Measurements from ENCODE around the gene MMP24. TPM values are rescaled to one million over a fixed set of nuclear protein-coding genes. Genes with fewer than 3 reads are reported as not detected.

MMP24 gene
- total RNA-seq, 1 experiment from 2014 or later, result 0.91 TPM

GRCh38 chr20:35291654-35292503 is 65.4 kb downstream of the MMP24 start, which contains the start of gene FAM83C:
Gene FAM83C, minus strand, starts transcription at chr20:35292425. Its CDS starts 121 bp downstream, at chr20:35292304.
- Histone ChIP-seq H3K79me2 (ENCODE audit: low read length) (no peaks in the 10 kb centered on the region), H3K9me2 (replicated peaks; ENCODE audit: low read length) (no peaks in the 10 kb centered on the region), H3K4me1 (ENCODE audit: insufficient read depth, low read length) (no peaks in the 10 kb centered on the region), H2AFZ (ENCODE audit: low read length) (no peak within 1 kb of the TSS), H3K27me3 (ENCODE audit: low read length) (no peaks in the 10 kb centered on the region), H3K27ac (ENCODE audit: low read length) (no peak within 1 kb of the TSS), H3K9ac (ENCODE audit: low read length) (no peak within 1 kb of the TSS), H3F3A (ENCODE audit: low read length, unreplicated experiment) (no peaks in the 10 kb centered on the region), H3K9me3 (ENCODE audit: low read length) (no peaks in the 10 kb centered on the region), H3K4me2 (ENCODE audit: low read length) (no peak within 1 kb of the TSS), H3K36me3 (ENCODE audit: low read depth, low read length) (no peaks in the 10 kb centered on the region), H4K20me1 (ENCODE audit: low read length) (no peaks in the 10 kb centered on the region), H3K4me3 (ENCODE audit: low read length) (no peak within 1 kb of the TSS)
- ChIA-PET POLR2A (ENCODE audit: unreplicated experiment) (no interaction called here), CTCF (no interaction called here)
- TF ChIP-seq EZH2phosphoT487 (IDR thresholded peaks at IDR 0.05; ENCODE audit: borderline replicate concordance, low read length), result no peak
- TF ChIP-seq EZH2 (IDR thresholded peaks at IDR 0.05; ENCODE audit: low read length, unreplicated experiment), result no peak
- no peak for TF ChIP-seq CTCF (conservative IDR thresholded peaks at IDR 0.05; ENCODE audit: low read depth, low read length)
- no peak for ATAC-seq
- intact Hi-C loops (cut with micrococcal nuclease), result no loop called here
- no TSS peak for BruUV-seq (replicated peaks)
- no peak for DNase-seq

- DNase-seq (no peak), ATAC-seq (no peak)
- Histone ChIP-seq H3K79me2 (ENCODE audit: low read length) (no peaks in the 10 kb centered on the region), H3K9me2 (replicated peaks; ENCODE audit: low read length) (no peaks in the 10 kb centered on the region), H2AFZ (ENCODE audit: low read length) (no peak overlapping the region), H3K27ac (ENCODE audit: low read length) (no peak overlapping the region), H4K20me1 (ENCODE audit: low read length) (no peaks in the 10 kb centered on the region), H3K9ac (ENCODE audit: low read length) (no peak overlapping the region), H3K4me2 (ENCODE audit: low read length) (no peak overlapping the region), H3K27me3 (ENCODE audit: low read length) (no peaks in the 10 kb centered on the region), H3K36me3 (ENCODE audit: low read depth, low read length) (no peaks in the 10 kb centered on the region), H3K4me1 (ENCODE audit: insufficient read depth, low read length) (peaks cover 6% of the 10 kb centered on the region), H3F3A (ENCODE audit: low read length, unreplicated experiment) (no peaks in the 10 kb centered on the region), H3K9me3 (ENCODE audit: low read length) (no peaks in the 10 kb centered on the region), H3K4me3 (ENCODE audit: low read length) (no peak overlapping the region)
- POLR2A ChIA-PET (ENCODE audit: unreplicated experiment), result no interaction called here
- CTCF ChIA-PET, result no interaction called here
- TF ChIP-seq CTCF (conservative IDR thresholded peaks at IDR 0.05; ENCODE audit: low read depth, low read length) (no peak), EZH2phosphoT487 (IDR thresholded peaks at IDR 0.05; ENCODE audit: borderline replicate concordance, low read length) (no peak), EZH2 (IDR thresholded peaks at IDR 0.05; ENCODE audit: low read length, unreplicated experiment) (no peak)
- no TSS peak for BruUV-seq (replicated peaks)
- intact Hi-C loops (cut with micrococcal nuclease), result no loop called here
Measured at GRCh38 chr20:35292504-35293285, 66.2 kb downstream of the MMP24 start.

Data from PC-3 (cell line).